ENCODE data around the gene ITGAE. TPM values are rescaled to one million over a fixed set of nuclear protein-coding genes. Genes with fewer than 3 reads are reported as not detected.

Gene ITGAE
- total RNA-seq, 1 donor from 2014 or later: 17.1 TPM

- H3K27me3 ChIP-seq (ENCODE audit: control insufficient read depth, insufficient read depth, low read length): no peaks in the 10 kb centered on the region
- no peak for FAIRE-seq
- TF ChIP-seq CTCF (IDR thresholded peaks at IDR 0.05; ENCODE audit: insufficient read depth, low read length, severe bottlenecking): no peak
- no peak for DNase-seq (ENCODE audit: low read depth)
- H3K4me3 ChIP-seq (ENCODE audit: low read depth, low read length): no peak overlapping the region
- H3K36me3 ChIP-seq (ENCODE audit: control insufficient read depth, insufficient read depth, low read length): peaks cover 3% of the 10 kb centered on the region
Observed at GRCh38 chr17:3801792-3802191, 804 bp upstream of the ITGAE start.

- Histone ChIP-seq H3K27me3 (ENCODE audit: control insufficient read depth, insufficient read depth, low read length) (no peaks in the 10 kb centered on the region), H3K36me3 (ENCODE audit: control insufficient read depth, insufficient read depth, low read length) (peaks cover 3% of the 10 kb centered on the region), H3K4me3 (ENCODE audit: low read depth, low read length) (no peak overlapping the region)
- FAIRE-seq (no peak), DNase-seq (ENCODE audit: low read depth) (no peak)
- no peak for TF ChIP-seq CTCF (IDR thresholded peaks at IDR 0.05; ENCODE audit: insufficient read depth, low read length, severe bottlenecking)
Observed at GRCh38 chr17:3801347-3801746, 359 bp upstream of the ITGAE start.

GRCh38 chr17:3799181-3799945 lies 1.6 kb downstream of the ITGAE start:
- DNase-seq (ENCODE audit: low read depth): no peak
- no peak for TF ChIP-seq CTCF (IDR thresholded peaks at IDR 0.05; ENCODE audit: insufficient read depth, low read length, severe bottlenecking)
- Histone ChIP-seq H3K4me3 (ENCODE audit: low read depth, low read length) (no peak overlapping the region), H3K36me3 (ENCODE audit: control insufficient read depth, insufficient read depth, low read length) (no peaks in the 10 kb centered on the region), H3K27me3 (ENCODE audit: control insufficient read depth, insufficient read depth, low read length) (no peaks in the 10 kb centered on the region)
- no peak for FAIRE-seq

- FAIRE-seq: no peak
- H3K27me3 ChIP-seq (ENCODE audit: control insufficient read depth, insufficient read depth, low read length): no peaks in the 10 kb centered on the region
- TF ChIP-seq CTCF (IDR thresholded peaks at IDR 0.05; ENCODE audit: insufficient read depth, low read length, severe bottlenecking): no peak
- H3K4me3 ChIP-seq (ENCODE audit: low read depth, low read length): no peak overlapping the region
- DNase-seq (ENCODE audit: low read depth): no peak
- H3K36me3 ChIP-seq (ENCODE audit: control insufficient read depth, insufficient read depth, low read length): no peaks in the 10 kb centered on the region
Observed at GRCh38 chr17:3798273-3799180, 2.5 kb downstream of the ITGAE start.

- DNase-seq (ENCODE audit: low read depth): no peak
- TF ChIP-seq CTCF (IDR thresholded peaks at IDR 0.05; ENCODE audit: insufficient read depth, low read length, severe bottlenecking): no peak
- H3K36me3 ChIP-seq (ENCODE audit: control insufficient read depth, insufficient read depth, low read length): no peaks in the 10 kb centered on the region
- no peak overlapping the region for H3K4me3 ChIP-seq (ENCODE audit: low read depth, low read length)
- FAIRE-seq: no peak
- no peaks in the 10 kb centered on the region for H3K27me3 ChIP-seq (ENCODE audit: control insufficient read depth, insufficient read depth, low read length)
Observed at GRCh38 chr17:3796822-3797170, 4.2 kb downstream of the ITGAE start.

All from bronchial epithelial cell (primary cell).